Measurements from ENCODE around the gene GSTO1. TPM values are rescaled to one million over a fixed set of nuclear protein-coding genes. Genes with fewer than 3 reads are reported as not detected.

Gene GSTO1
- total RNA-seq, 4 donors from 2014 or later, result 46.4 to 82.3 (median 69.9) TPM

DNA sequence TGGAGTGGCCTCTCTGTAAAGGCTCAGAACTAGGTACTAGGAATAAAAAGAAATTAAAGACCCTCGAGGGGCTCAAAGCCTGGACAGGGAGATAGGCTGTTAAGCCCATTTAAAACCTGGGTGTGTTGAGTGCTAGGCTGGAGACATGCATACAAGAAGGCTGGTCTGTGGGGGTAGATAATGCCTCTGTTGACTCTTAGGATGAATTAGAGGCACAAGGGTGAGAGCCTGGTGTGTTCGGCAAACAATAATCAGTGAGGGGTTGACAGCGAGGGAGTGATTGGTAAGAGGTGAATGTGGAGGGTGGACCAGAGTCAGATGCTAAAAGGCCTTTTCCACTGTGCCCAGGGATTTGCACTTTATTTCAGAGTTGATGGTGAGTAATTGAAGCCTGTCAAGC lies 27.0 kb downstream of the GSTO1 start:
- intact Hi-C loops (cut with DNase I; ENCODE audit: low total_unique reads), result no loop called here
- DNase-seq (ENCODE audit: low spot score in 2 of 2), result no peak
- H3K4me3 ChIP-seq (ENCODE audit: low read depth, poor library complexity, severe bottlenecking), result no peak overlapping the region
- WGBS, 2 donors, result 81 to 92% methylated on average over 3 of the region's 3 CpGs
- TF ChIP-seq, protein P1, sequence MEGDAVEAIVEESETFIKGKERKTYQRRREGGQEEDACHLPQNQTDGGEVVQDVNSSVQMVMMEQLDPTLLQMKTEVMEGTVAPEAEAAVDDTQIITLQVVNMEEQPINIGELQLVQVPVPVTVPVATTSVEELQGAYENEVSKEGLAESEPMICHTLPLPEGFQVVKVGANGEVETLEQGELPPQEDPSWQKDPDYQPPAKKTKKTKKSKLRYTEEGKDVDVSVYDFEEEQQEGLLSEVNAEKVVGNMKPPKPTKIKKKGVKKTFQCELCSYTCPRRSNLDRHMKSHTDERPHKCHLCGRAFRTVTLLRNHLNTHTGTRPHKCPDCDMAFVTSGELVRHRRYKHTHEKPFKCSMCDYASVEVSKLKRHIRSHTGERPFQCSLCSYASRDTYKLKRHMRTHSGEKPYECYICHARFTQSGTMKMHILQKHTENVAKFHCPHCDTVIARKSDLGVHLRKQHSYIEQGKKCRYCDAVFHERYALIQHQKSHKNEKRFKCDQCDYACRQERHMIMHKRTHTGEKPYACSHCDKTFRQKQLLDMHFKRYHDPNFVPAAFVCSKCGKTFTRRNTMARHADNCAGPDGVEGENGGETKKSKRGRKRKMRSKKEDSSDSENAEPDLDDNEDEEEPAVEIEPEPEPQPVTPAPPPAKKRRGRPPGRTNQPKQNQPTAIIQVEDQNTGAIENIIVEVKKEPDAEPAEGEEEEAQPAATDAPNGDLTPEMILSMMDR (IDR thresholded peaks at IDR 0.05), result no peak
- no peak for TF ChIP-seq POLR2A (IDR thresholded peaks at IDR 0.05)

DNA sequence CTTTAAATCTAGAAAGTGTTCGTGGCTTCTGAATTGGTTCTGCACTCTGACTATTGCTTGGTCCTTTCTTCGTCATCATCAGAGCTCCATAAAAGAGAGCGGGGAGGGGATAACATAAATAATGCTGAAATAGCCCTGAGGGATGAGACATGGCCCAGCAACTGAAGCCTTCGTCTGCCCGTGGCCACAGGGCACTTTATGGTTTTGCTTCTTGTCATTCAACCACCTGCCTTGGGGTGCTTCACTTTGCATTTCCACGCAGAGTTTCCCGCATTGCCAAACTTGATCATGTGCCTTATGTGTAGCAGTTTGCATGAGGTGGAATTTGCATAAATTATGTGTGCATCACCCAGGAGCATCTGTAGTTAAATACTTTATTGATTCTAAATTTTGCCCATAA lies 30.2 kb downstream of the GSTO1 start:
- no peak for DNase-seq (ENCODE audit: low spot score in 2 of 2)
- TF ChIP-seq POLR2A (IDR thresholded peaks at IDR 0.05), result no peak
- TF ChIP-seq, protein P1 (IDR thresholded peaks at IDR 0.05), result no peak
- WGBS, 2 donors, result 55 to 60% methylated on average over 7 of the region's 7 CpGs
- intact Hi-C loops (cut with DNase I; ENCODE audit: low total_unique reads), result no loop called here
- no peak overlapping the region for H3K4me3 ChIP-seq (ENCODE audit: low read depth, poor library complexity, severe bottlenecking)

DNA sequence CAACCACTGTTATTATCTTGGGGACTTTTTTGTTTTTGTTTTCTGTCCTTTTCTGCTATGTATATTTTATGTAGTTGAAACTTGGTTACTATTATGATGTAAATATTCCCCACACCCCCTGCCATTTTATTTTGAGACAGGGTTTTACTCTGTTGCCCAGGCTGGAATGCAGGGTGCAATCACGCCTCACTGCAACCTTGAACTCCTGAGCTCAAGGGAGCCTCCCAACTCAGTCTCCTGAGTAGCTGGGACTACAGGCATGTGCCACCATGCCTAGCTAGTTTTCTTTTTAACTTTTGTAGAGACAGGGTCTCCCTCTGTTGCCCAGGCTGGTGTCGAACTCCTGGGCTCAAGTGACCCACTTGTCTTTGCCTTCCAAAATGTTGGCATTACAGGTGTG lies 32.2 kb downstream of the GSTO1 start:
- intact Hi-C loops (cut with DNase I; ENCODE audit: low total_unique reads), result no loop called here
- WGBS, 2 donors, result 89 to 98% methylated on average over 2 of the region's 2 CpGs
- TF ChIP-seq POLR2A (IDR thresholded peaks at IDR 0.05), result no peak
- TF ChIP-seq, protein P1 (IDR thresholded peaks at IDR 0.05), result no peak
- H3K4me3 ChIP-seq (ENCODE audit: low read depth, poor library complexity, severe bottlenecking), result no peak overlapping the region
- DNase-seq (ENCODE audit: low spot score in 2 of 2), result no peak

DNA sequence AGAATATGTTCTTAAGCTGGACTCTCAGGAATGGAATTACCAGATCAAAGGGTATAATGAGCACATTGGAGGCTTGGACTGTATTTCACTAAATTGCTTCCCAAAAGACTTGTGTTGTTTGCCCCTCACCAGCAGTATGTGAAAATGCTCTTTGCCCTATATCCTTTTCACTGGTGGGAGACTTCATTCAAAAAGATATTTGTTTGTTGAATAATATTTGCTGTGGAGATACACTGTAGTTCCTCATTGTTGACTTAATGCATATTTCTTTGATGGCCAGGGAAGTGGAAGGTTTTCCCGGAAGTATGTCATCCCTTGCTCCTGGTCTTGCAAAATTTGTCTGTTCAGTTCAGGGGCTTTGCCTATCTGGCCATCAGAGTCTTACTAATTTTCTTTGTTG lies 33.7 kb downstream of the GSTO1 start:
- no peak for DNase-seq (ENCODE audit: low spot score in 2 of 2)
- 65 to 80% methylated on average over 1 of the region's 1 CpG for whole genome bisulfite sequencing, 2 donors
- intact Hi-C loops (cut with DNase I; ENCODE audit: low total_unique reads), result no loop called here
- TF ChIP-seq, protein P1 (IDR thresholded peaks at IDR 0.05), result no peak
- TF ChIP-seq POLR2A (IDR thresholded peaks at IDR 0.05), result no peak
- H3K4me3 ChIP-seq (ENCODE audit: low read depth, poor library complexity, severe bottlenecking), result no peak overlapping the region

DNA sequence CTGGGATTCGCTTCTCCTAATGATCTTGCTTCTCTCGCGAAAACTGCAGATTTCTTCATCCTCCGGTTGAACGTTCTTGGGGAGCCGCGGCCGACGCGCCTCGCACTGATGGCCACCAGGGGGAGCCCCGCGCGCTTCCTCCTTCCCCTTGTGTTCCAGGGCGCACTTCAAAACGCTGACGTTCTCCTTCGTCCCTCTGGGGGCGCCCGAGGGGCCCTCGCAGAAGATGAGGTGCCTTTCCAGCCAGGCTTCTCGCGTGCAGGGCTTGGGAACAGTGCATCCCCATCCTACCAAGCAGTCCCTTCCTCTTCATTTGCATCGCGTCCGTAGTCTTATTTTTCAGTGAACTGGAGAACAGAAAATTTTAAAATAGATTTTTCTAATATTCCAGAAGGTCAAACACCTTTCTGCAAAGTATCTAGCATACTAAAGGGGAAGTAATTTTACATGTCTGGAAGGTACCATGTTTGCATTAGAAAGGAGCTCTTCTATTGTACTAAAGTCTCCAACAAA lies 36.8 kb downstream of the GSTO1 start:
- 3% methylated on average over 26 of the region's 26 CpGs for WGBS, 2 donors
- DNase-seq (ENCODE audit: low spot score in 2 of 2), result peak; percentile 90 to 98
- TF ChIP-seq, protein P1 (IDR thresholded peaks at IDR 0.05), result peak in 2 of 3 donors; percentile 79 to 98
- TF ChIP-seq POLR2A (IDR thresholded peaks at IDR 0.05), result no peak
- H3K4me3 ChIP-seq (ENCODE audit: low read depth, poor library complexity, severe bottlenecking), result no peak overlapping the region
- intact Hi-C loops (cut with DNase I; ENCODE audit: low total_unique reads), result loop anchor here (2.0 kb wide), 1 partner anchor 59 kb away; no protein-coding TSS in a partner anchor

DNA sequence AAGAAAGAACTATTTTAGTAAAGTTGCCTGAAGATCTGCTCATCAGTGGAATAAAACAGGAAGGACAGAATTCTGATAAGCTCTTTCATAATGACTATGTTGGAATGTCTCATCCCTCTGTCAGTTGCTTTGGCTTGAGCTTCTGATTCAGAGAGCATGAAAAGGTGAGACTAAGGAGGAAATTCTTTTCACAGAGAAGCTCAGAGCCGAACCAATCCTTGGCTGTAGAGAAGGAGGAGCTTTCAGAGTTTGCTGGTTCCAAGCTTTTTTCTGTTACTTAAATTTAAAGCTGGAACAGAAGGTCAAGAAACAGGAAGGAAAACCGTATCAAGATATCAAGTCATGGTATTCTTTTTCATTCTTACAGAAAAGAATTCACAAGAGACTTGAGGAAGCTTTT lies 38.3 kb downstream of the GSTO1 start:
- H3K4me3 ChIP-seq (ENCODE audit: low read depth, poor library complexity, severe bottlenecking), result no peak overlapping the region
- no peak for TF ChIP-seq POLR2A (IDR thresholded peaks at IDR 0.05)
- TF ChIP-seq, protein P1 (IDR thresholded peaks at IDR 0.05), result no peak
- 52 to 55% methylated on average over 2 of the region's 2 CpGs for WGBS, 2 donors
- no peak for DNase-seq (ENCODE audit: low spot score in 2 of 2)
- intact Hi-C loops (cut with DNase I; ENCODE audit: low total_unique reads), result no loop called here
